Measurements from ENCODE around the gene SNAPC3.
A peak's percentile ranks its signal among the peaks of the same experiment; 100 is the strongest.

Gene SNAPC3

GRCh38 chr9:15492485-15493150, 69.9 kb downstream of the SNAPC3 start:
- no peak for DNase-seq (ENCODE audit: low spot score)

GRCh38 chr9:15498246-15498995, 75.7 kb downstream of the SNAPC3 start:
- no peak for DNase-seq (ENCODE audit: low spot score)

- DNase-seq (ENCODE audit: low spot score), result no peak
Measured at GRCh38 chr9:15499139-15499538, 76.5 kb downstream of the SNAPC3 start.

GRCh38 chr9:15501179-15501578, 78.5 kb downstream of the SNAPC3 start:
- no peak for DNase-seq (ENCODE audit: low spot score)

- DNase-seq (ENCODE audit: low spot score), result no peak
Measured at GRCh38 chr9:15501803-15502202, 79.1 kb downstream of the SNAPC3 start.

GRCh38 chr9:15505921-15506320, 83.2 kb downstream of the SNAPC3 start:
- DNase-seq (ENCODE audit: low spot score), result peak; percentile 24

GRCh38 chr9:15509931-15510788, 87.5 kb downstream of the SNAPC3 start:
- DNase-seq (ENCODE audit: low spot score), result peak; percentile 60

- DNase-seq (ENCODE audit: low spot score), result peak; percentile 94
Measured at GRCh38 chr9:15510789-15511575, 88.3 kb downstream of the SNAPC3 start, which contains the start of gene PSIP1. Gene PSIP1, minus strand, starts transcription at chr9:15510970. Its CDS starts 782 bp downstream, at chr9:15510188.

Measured in NAMALWA (cell line).